T-cell (primary cell): ENCODE data around the gene KCNJ3. TPM values are rescaled to one million over a fixed set of nuclear protein-coding genes. Genes with fewer than 3 reads are reported as not detected.

Experiments used
- ATAC-seq, 4 experiments: fragments of 200-7000 bp in 3 of 4; fragments of 150-1000 bp in 1 of 4; cut with Tn5 transposase; replicated peaks in 1 of 4; 1 replicate in 3 of 4; 2 replicates in 1 of 4; pipeline ENCODE4 v1.10.0; 2021; ENCODE audit warnings: moderate library complexity in 3 of 4, mild to moderate bottlenecking in 2 of 4, moderate number of reproducible peaks in 1 of 4
- CTCF ChIA-PET, 2 donors: fragments of 300-600 bp; sonication (Branson Sonifier 250); formaldehyde crosslinking; loops; one replicate each; lab custom pipeline; 2022; ENCODE audit warnings: antibody characterized with exemption in 2 of 2; lab: Charles Lee
- POLR2A ChIA-PET, 2 donors: fragments of 300-600 bp; sonication (Branson Sonifier 250); formaldehyde crosslinking; loops; one replicate each; lab custom pipeline; 2022; ENCODE audit warnings: antibody characterized with exemption in 2 of 2; lab: Charles Lee
- DNase-seq, 35 experiments: peaks; one replicate each; pipeline versions ENCODE4 v3.0.0 to v3.0.0-alpha.2; 2013 to 2023
- H3K27ac ChIP-seq: one replicate; pipeline ENCODE4 v1.5.1; 2013; ENCODE audit warnings: low read length
- H3K27me3 ChIP-seq, 2 experiments: replicated peaks in 1 of 2; 1 replicate in 1 of 2; 2 replicates in 1 of 2; pipeline versions ENCODE4 v1.6.1 to v1.7.0; 2013; ENCODE audit warnings: low read length in 1 of 2, mixed read lengths in 1 of 2; ENCODE audit not compliant: control insufficient read depth in 2 of 2, insufficient read depth in 2 of 2; ENCODE audit errors: extremely low read depth in 1 of 2
- H3K36me3 ChIP-seq, 2 donors: 1 replicate in 1 of 2; 2 replicates in 1 of 2; pipeline versions ENCODE4 v1.6.1 to v1.7.0; 2013; ENCODE audit warnings: low read length in 1 of 2; ENCODE audit not compliant: control insufficient read depth in 2 of 2, insufficient read depth in 1 of 2; ENCODE audit errors: extremely low read depth in 1 of 2
- H3K4me1 ChIP-seq, 2 experiments: 1 replicate in 1 of 2; 2 replicates in 1 of 2; pipeline versions ENCODE4 v1.6.1 to v1.7.0; 2013; ENCODE audit warnings: low read length in 2 of 2, mixed read lengths in 1 of 2; ENCODE audit not compliant: insufficient read depth in 2 of 2, control insufficient read depth in 1 of 2; ENCODE audit errors: extremely low read depth in 1 of 2
- H3K4me3 ChIP-seq, 2 donors: 1 replicate in 1 of 2; 2 replicates in 1 of 2; pipeline versions ENCODE4 v1.5.1 to v1.7.0; 2013; ENCODE audit warnings: mild to moderate bottlenecking in 2 of 2, low read length in 1 of 2, moderate library complexity in 1 of 2; ENCODE audit not compliant: control insufficient read depth in 1 of 2; ENCODE audit errors: extremely low read depth in 1 of 2
- H3K9me3 ChIP-seq: 2 replicates; pipeline ENCODE4 v1.7.0; 2013
- H3K27ac Mint-ChIP-seq, 2 donors: one replicate each; pipeline ENCODE4 v1.8.0; 2020 to 2021; ENCODE audit warnings: mild to moderate bottlenecking in 2 of 2, mixed read lengths in 2 of 2
- H3K27me3 Mint-ChIP-seq, 2 donors: one replicate each; pipeline ENCODE4 v1.8.0; 2021 to 2022; ENCODE audit warnings: mixed read lengths in 2 of 2
- H3K36me3 Mint-ChIP-seq: one replicate; pipeline ENCODE4 v1.8.0; 2021; ENCODE audit warnings: mixed read lengths
- H3K4me1 Mint-ChIP-seq, 3 donors: one replicate each; pipeline ENCODE4 v1.8.0; 2020 to 2022; ENCODE audit warnings: mixed read lengths in 3 of 3, mild to moderate bottlenecking in 1 of 3
- H3K4me3 Mint-ChIP-seq, 3 donors: one replicate each; pipeline ENCODE4 v1.8.0; 2020 to 2022; ENCODE audit warnings: mild to moderate bottlenecking in 3 of 3, mixed read lengths in 3 of 3, moderate library complexity in 3 of 3
- H3K9me3 Mint-ChIP-seq, 3 donors: one replicate each; pipeline ENCODE4 v1.8.0; 2020 to 2022; ENCODE audit warnings: mixed read lengths in 3 of 3
- WGBS: methylation state at CpG from one replicate; pipeline ENCODE4 v1.1.5; 2013; ENCODE audit warnings: missing lambda C conversion rate; ENCODE audit not compliant: insufficient coverage; 5-methylcytosine and 5-hydroxymethylcytosine counted together
- total RNA-seq, 35 experiments: library from RNA in 6 of 35; stranded (reverse) in 6 of 35; fragments of 120-200 nt in 1 of 35; gene quantifications; one replicate each; pipeline versions ENCODE4 v1.2.1 to v1.2.4 and lab custom pipeline; 2013 to 2026

The KCNJ3 gene
- total RNA-seq, 5 donors from 2014 or later (not counting 1 experiment from before 2014, with no cell fraction given), result not detected

DNA sequence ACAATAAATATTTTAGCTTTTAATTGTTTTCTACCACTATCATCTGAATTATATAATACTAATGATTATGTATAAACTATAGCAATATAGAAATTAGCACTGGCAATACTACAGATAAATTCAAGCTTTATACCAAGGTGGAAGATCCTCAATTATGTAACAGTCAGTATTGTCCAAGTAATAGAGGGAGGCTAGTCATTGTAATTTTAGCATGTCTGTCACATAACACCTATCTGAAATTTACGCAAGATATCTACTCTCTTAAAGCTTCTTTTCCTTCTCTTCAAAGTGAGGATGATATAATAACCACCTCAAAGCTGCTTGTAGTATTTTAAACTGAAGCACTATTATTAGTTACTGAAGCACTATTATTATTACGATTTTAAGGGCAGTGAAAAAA lies 12.2 kb downstream of the KCNJ3 start:
- H3K4me3 Mint-ChIP-seq, result no peak overlapping the region
- ChIA-PET CTCF (no interaction called here), POLR2A (no interaction called here)
- no peaks in the 10 kb centered on the region for H3K9me3 Mint-ChIP-seq
- WGBS, result no CpG with 5 or more reads among the region's 2 CpGs
- H3K9me3 ChIP-seq, result no peaks in the 10 kb centered on the region
- H3K4me1 Mint-ChIP-seq, result no peaks in the 10 kb centered on the region
- no peak overlapping the region for H3K27ac Mint-ChIP-seq
- H3K27ac ChIP-seq, result no peak overlapping the region
- no peaks in the 10 kb centered on the region for H3K27me3 ChIP-seq
- no peaks in the 10 kb centered on the region for H3K36me3 Mint-ChIP-seq
- ATAC-seq (no peak), DNase-seq (no peak)
- H3K4me3 ChIP-seq, result no peak overlapping the region
- H3K27me3 Mint-ChIP-seq, result no peaks in the 10 kb centered on the region
- no peaks in the 10 kb centered on the region for H3K4me1 ChIP-seq
- H3K36me3 ChIP-seq, result no peaks in the 10 kb centered on the region

DNA sequence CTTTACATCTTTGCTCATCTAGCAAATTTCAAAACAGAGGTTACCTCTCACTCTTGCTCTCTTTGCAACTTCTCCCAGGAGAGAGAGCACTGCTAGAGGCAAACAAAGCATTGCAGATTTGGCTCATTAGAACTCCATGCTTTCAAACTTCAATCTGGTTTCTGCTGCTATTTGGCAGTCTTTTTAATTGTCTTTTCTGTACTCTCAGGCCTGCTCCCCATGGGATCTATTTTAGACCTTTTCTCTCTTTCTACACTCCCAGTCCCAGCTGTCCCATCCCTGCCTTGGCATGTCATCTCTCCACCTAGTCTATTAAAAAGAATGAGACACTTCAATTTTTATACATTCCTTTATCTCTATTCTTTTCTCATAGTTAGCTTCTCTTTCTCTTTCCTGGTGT lies 15.2 kb downstream of the KCNJ3 start:
- DNase-seq (no peak), ATAC-seq (no peak)
- Mint-ChIP-seq H3K36me3 (no peaks in the 10 kb centered on the region), H3K9me3 (no peaks in the 10 kb centered on the region), H3K27ac (no peak overlapping the region), H3K27me3 (no peaks in the 10 kb centered on the region), H3K4me3 (no peak overlapping the region), H3K4me1 (no peaks in the 10 kb centered on the region)
- Histone ChIP-seq H3K9me3 (no peaks in the 10 kb centered on the region), H3K4me1 (no peaks in the 10 kb centered on the region), H3K27me3 (no peaks in the 10 kb centered on the region), H3K36me3 (no peaks in the 10 kb centered on the region), H3K4me3 (no peak overlapping the region), H3K27ac (no peak overlapping the region)
- POLR2A ChIA-PET, result no interaction called here
- CTCF ChIA-PET, result no interaction called here

DNA sequence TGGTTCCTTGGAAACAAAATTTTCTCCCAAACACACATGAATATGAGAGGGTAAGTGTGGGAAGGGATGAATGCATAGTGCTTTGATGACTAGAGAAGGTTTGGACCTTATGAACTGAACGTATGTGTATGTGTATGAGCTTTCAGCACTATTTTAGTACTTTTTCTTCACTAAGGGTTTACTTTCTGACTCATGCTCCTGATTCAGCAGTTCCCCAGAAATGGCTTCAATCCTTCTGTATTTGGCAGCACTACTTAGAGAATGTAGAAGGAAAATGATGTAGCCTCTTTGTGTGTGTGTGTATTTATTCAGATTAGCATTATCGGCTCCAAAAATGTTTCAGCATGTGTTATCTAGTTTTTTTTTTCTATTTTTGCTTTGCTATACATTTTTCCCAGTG lies 22.2 kb downstream of the KCNJ3 start:
- Mint-ChIP-seq H3K4me1 (no peaks in the 10 kb centered on the region), H3K27ac (no peak overlapping the region), H3K36me3 (no peaks in the 10 kb centered on the region), H3K9me3 (peaks cover 0 to 7% (median 0%) of the 10 kb centered on the region in 3 donors), H3K27me3 (no peaks in the 10 kb centered on the region), H3K4me3 (no peak overlapping the region)
- ChIA-PET CTCF (no interaction called here), POLR2A (no interaction called here)
- no peaks in the 10 kb centered on the region for H3K27me3 ChIP-seq
- H3K4me3 ChIP-seq, result no peak overlapping the region
- H3K27ac ChIP-seq, result no peak overlapping the region
- ATAC-seq (no peak), DNase-seq (no peak)
- no CpG with 5 or more reads among the region's 2 CpGs for WGBS
- no peaks in the 10 kb centered on the region for H3K9me3 ChIP-seq
- no peaks in the 10 kb centered on the region for H3K4me1 ChIP-seq
- H3K36me3 ChIP-seq, result no peaks in the 10 kb centered on the region

DNA sequence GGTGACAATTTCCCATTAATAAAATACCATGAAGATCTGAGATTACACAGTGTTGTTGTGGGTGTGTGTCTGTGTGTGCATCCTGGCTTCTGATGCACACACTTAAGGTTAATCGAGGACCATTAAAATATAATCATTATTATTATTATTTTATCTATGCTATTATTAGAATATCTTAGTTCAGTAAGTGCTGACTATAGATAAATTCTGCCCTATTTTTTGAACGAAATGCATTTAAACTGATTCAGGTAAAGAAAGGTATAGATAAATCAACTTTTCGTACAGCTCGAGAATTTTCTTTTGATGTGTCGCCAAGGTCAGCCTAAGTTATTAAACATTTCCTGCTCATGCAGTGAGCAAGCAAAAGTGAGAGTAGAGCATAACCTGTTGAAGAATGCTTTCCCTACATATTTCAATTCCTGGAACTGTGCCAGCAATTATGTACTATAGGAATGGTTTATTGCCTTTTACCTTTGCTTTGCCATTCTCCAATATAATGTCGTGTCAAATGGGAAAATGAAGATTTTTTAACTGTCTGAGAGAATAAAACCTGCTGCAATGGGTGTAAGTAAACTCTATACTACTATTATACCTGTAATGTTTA lies 25.8 kb downstream of the KCNJ3 start:
- Mint-ChIP-seq H3K27me3 (no peaks in the 10 kb centered on the region), H3K27ac (no peak overlapping the region), H3K9me3 (peaks cover 0 to 3% (median 3%) of the 10 kb centered on the region in 3 donors), H3K36me3 (no peaks in the 10 kb centered on the region), H3K4me3 (no peak overlapping the region), H3K4me1 (no peaks in the 10 kb centered on the region)
- ATAC-seq (no peak), DNase-seq (no peak)
- no CpG with 5 or more reads among the region's 6 CpGs for WGBS
- Histone ChIP-seq H3K27me3 (no peaks in the 10 kb centered on the region), H3K9me3 (no peaks in the 10 kb centered on the region), H3K36me3 (no peaks in the 10 kb centered on the region), H3K27ac (no peak overlapping the region), H3K4me3 (no peak overlapping the region), H3K4me1 (no peaks in the 10 kb centered on the region)
- ChIA-PET CTCF (no interaction called here), POLR2A (no interaction called here)

DNA sequence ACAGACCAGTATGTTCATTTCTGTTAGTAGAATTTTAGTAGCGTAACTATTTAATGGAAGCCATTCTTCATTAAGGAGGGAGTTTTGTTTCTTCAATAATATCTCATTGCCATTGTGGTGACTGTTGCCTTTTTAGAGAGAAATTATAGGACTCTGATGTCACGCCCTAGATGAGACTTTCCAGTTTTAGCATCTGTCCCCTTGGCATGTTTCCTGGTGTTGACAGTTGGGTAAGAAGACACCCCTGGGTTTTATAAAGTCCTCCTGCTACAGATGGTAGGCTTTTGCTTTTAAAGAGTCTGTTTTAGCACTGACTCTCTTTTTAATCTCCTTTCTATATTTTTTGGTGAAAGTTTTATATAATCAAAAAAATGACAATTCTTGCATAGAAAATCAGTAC lies 41.9 kb downstream of the KCNJ3 start:
- DNase-seq (no peak), ATAC-seq (no peak)
- no peaks in the 10 kb centered on the region for H3K9me3 ChIP-seq
- Mint-ChIP-seq H3K9me3 (peaks cover 3 to 11% (median 6%) of the 10 kb centered on the region in 3 donors), H3K27me3 (no peaks in the 10 kb centered on the region), H3K4me3 (no peak overlapping the region), H3K4me1 (no peaks in the 10 kb centered on the region), H3K27ac (no peak overlapping the region), H3K36me3 (no peaks in the 10 kb centered on the region)
- H3K4me1 ChIP-seq, result no peaks in the 10 kb centered on the region
- no peak overlapping the region for H3K4me3 ChIP-seq
- CTCF ChIA-PET, result no interaction called here
- H3K36me3 ChIP-seq, result no peaks in the 10 kb centered on the region
- POLR2A ChIA-PET, result no interaction called here
- H3K27me3 ChIP-seq, result no peaks in the 10 kb centered on the region
- H3K27ac ChIP-seq, result no peak overlapping the region
- 71% methylated on average over 1 of the region's 2 CpGs for whole genome bisulfite sequencing

DNA sequence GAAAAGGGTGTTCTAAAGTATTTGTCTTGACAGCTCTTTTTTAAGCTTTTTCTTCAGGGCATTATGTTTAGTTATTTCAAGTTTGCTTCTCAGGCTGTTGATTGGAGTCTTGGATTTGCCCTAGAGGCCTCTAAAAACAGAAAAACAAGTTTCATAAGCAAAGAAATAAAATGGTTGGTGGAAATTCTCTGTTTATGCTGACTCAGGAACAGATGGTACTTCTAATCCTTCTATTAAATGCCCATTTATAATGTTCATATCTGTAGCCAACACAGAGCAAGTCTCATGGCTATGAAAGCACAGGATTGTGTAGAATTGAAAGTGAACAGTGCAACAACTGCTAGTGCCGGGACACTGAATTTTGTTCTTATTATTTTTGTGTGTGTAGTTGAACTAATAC lies 60.4 kb downstream of the KCNJ3 start:
- no peak overlapping the region for H3K27ac Mint-ChIP-seq
- H3K36me3 ChIP-seq, result no peaks in the 10 kb centered on the region
- ChIA-PET CTCF (no interaction called here), POLR2A (no interaction called here)
- no peak overlapping the region for H3K27ac ChIP-seq
- H3K4me1 ChIP-seq, result no peaks in the 10 kb centered on the region
- 100% methylated on average over 1 of the region's 1 CpG for WGBS
- H3K9me3 ChIP-seq, result no peaks in the 10 kb centered on the region
- H3K4me3 ChIP-seq, result no peak overlapping the region
- DNase-seq (no peak), ATAC-seq (no peak)
- H3K27me3 ChIP-seq, result no peaks in the 10 kb centered on the region
- H3K4me1 Mint-ChIP-seq, result no peaks in the 10 kb centered on the region
- H3K4me3 Mint-ChIP-seq, result no peak overlapping the region
- peaks cover 0 to 6% (median 3%) of the 10 kb centered on the region in 3 donors for H3K9me3 Mint-ChIP-seq
- no peaks in the 10 kb centered on the region for H3K27me3 Mint-ChIP-seq
- H3K36me3 Mint-ChIP-seq, result no peaks in the 10 kb centered on the region

DNA sequence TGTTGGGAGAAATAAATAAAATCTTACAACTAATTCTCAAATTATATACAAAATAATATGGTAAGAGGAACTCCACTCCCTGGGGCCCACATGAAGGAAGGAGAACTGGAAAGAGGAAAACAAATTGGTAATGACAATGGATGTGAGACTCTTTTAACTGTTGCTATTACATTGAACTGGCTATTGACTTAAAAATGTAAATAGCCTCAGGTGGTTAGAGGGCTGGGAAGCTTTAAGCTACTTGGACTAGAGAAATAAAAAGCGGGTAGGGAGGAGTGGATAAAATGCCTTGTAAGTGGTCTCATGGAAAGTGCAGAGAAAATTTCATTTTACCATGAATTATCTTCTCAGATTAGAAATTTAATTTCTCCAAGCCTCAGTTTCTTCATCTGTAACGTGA lies 64.1 kb downstream of the KCNJ3 start:
- Histone ChIP-seq H3K27me3 (no peaks in the 10 kb centered on the region), H3K36me3 (no peaks in the 10 kb centered on the region), H3K4me3 (no peak overlapping the region), H3K4me1 (no peaks in the 10 kb centered on the region), H3K9me3 (no peaks in the 10 kb centered on the region), H3K27ac (no peak overlapping the region)
- Mint-ChIP-seq H3K27me3 (no peaks in the 10 kb centered on the region), H3K4me1 (no peaks in the 10 kb centered on the region), H3K27ac (no peak overlapping the region), H3K9me3 (peaks cover 0 to 6% (median 3%) of the 10 kb centered on the region in 3 donors), H3K36me3 (no peaks in the 10 kb centered on the region), H3K4me3 (no peak overlapping the region)
- WGBS, result no CpG with 5 or more reads among the region's 2 CpGs
- CTCF ChIA-PET, result no interaction called here
- DNase-seq (no peak), ATAC-seq (no peak)
- POLR2A ChIA-PET, result no interaction called here
